ENCODE data around the gene ZFYVE9.

Gene ZFYVE9

DNA sequence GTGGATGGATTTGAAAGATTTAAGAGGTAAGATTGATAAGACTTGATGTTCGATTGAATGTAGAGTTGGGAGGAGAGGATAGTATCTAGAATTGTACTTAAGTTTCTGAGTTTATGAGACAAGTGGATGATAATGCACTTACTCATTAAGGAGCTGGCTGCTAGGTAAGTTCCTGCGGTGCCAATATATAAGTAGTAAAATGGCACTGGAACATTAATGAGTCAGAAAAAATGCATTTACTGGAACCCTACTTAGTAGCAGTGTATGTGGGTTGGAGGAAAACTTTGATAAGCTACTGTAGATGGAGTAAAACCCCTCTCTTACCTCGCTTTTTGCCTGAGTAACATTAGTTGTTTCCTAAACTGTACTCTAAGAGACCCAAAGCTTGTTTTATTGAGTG, 68.2 kb downstream of the ZFYVE9 start:
- Histone ChIP-seq H3K4me3 (ENCODE audit: low read length) (no peak overlapping the region), H3K27me3 (replicated peaks; ENCODE audit: insufficient read depth, low read length) (no peaks in the 10 kb centered on the region)
- TF ChIP-seq CTCF (IDR thresholded peaks at IDR 0.05; ENCODE audit: low read length) (no peak), EZH2 (optimal IDR thresholded peaks at IDR 0.05; ENCODE audit: low read depth, low read length) (no peak), EZH2phosphoT487 (IDR thresholded peaks at IDR 0.05; ENCODE audit: low read length) (no peak)

DNA sequence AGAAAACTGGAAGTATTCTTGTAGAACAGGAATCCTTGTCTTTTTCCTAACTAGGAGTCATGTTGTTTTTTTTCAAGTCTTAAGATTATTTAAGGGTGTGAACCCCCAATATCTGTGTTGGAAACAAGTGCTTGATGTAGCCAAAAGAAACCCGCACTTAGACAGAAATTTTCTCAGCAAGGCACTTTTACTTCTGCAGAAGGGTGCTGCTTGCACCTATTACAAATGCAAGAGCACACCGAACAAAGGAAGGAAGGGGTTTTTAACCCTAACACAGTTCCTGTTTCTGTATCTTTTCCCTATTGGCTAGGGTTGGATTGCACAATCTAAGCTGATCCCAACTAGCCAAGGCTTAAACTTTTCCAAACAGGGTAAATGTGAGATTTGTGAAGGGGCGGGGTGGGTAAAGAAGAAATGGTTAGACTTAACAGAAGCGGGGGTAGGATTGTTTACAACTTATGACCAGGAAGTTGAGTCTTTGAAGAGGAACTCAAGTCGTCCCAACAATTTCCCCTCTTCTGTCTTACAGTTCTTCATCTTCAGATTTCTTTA, 75.1 kb downstream of the ZFYVE9 start:
- no peaks in the 10 kb centered on the region for H4K20me1 ChIP-seq (ENCODE audit: insufficient read depth, low read length)
- no peak overlapping the region for H2AFZ ChIP-seq (ENCODE audit: low read length)
- no peaks in the 10 kb centered on the region for H3K9me3 ChIP-seq (replicated peaks; ENCODE audit: insufficient read depth, low read length)
- H3K27me3 ChIP-seq (replicated peaks; ENCODE audit: insufficient read depth, low read length) = no peaks in the 10 kb centered on the region
- TF ChIP-seq EZH2phosphoT487 (IDR thresholded peaks at IDR 0.05; ENCODE audit: low read length) = no peak
- no peak for TF ChIP-seq EZH2 (optimal IDR thresholded peaks at IDR 0.05; ENCODE audit: low read depth, low read length)
- no peak for TF ChIP-seq CTCF (IDR thresholded peaks at IDR 0.05; ENCODE audit: low read length)
- no peak overlapping the region for H3K4me2 ChIP-seq (ENCODE audit: low read depth, low read length)
- H3K27ac ChIP-seq (ENCODE audit: low read length) = no peak overlapping the region
- H3K79me2 ChIP-seq (ENCODE audit: low read length) = no peaks in the 10 kb centered on the region
- H3K4me3 ChIP-seq (ENCODE audit: low read length) = no peak overlapping the region
- DNase-seq = no peak
- no peaks in the 10 kb centered on the region for H3F3A ChIP-seq (ENCODE audit: insufficient read depth, low read length)
- H3K9me2 ChIP-seq (replicated peaks; ENCODE audit: insufficient read depth, low read length) = no peaks in the 10 kb centered on the region
- no peak overlapping the region for H3K9ac ChIP-seq (ENCODE audit: low read length)
- no peaks in the 10 kb centered on the region for H3K4me1 ChIP-seq (ENCODE audit: low read length)
- no peaks in the 10 kb centered on the region for H3K36me3 ChIP-seq (replicated peaks; ENCODE audit: insufficient read depth, low read length)

More for the DNA sequence above, 68.2 kb downstream of the ZFYVE9 start:
- Histone ChIP-seq H3F3A (ENCODE audit: insufficient read depth, low read length) (no peaks in the 10 kb centered on the region), H3K4me1 (ENCODE audit: low read length) (no peaks in the 10 kb centered on the region), H3K9me2 (replicated peaks; ENCODE audit: insufficient read depth, low read length) (no peaks in the 10 kb centered on the region), H3K36me3 (replicated peaks; ENCODE audit: insufficient read depth, low read length) (no peaks in the 10 kb centered on the region), H4K20me1 (ENCODE audit: insufficient read depth, low read length) (no peaks in the 10 kb centered on the region), H3K79me2 (ENCODE audit: low read length) (no peaks in the 10 kb centered on the region), H3K9ac (ENCODE audit: low read length) (no peak overlapping the region), H2AFZ (ENCODE audit: low read length) (no peak overlapping the region), H3K9me3 (replicated peaks; ENCODE audit: insufficient read depth, low read length) (no peaks in the 10 kb centered on the region), H3K27ac (ENCODE audit: low read length) (no peak overlapping the region), H3K4me2 (ENCODE audit: low read depth, low read length) (no peak overlapping the region)
- no peak for DNase-seq

GRCh38 chr1:52225174-52225573, 83.3 kb downstream of the ZFYVE9 start:
- H3K79me2 ChIP-seq (ENCODE audit: low read length) = no peaks in the 10 kb centered on the region

More at GRCh38 chr1:52225174-52225573, 83.3 kb downstream of the ZFYVE9 start:
- Histone ChIP-seq H3F3A (ENCODE audit: insufficient read depth, low read length) (no peaks in the 10 kb centered on the region), H3K27me3 (replicated peaks; ENCODE audit: insufficient read depth, low read length) (no peaks in the 10 kb centered on the region), H2AFZ (ENCODE audit: low read length) (no peak overlapping the region), H3K9me3 (replicated peaks; ENCODE audit: insufficient read depth, low read length) (no peaks in the 10 kb centered on the region), H3K4me2 (ENCODE audit: low read depth, low read length) (no peak overlapping the region), H3K4me1 (ENCODE audit: low read length) (no peaks in the 10 kb centered on the region), H3K9ac (ENCODE audit: low read length) (no peak overlapping the region), H4K20me1 (ENCODE audit: insufficient read depth, low read length) (no peaks in the 10 kb centered on the region), H3K36me3 (replicated peaks; ENCODE audit: insufficient read depth, low read length) (no peaks in the 10 kb centered on the region), H3K27ac (ENCODE audit: low read length) (no peak overlapping the region), H3K9me2 (replicated peaks; ENCODE audit: insufficient read depth, low read length) (no peaks in the 10 kb centered on the region), H3K4me3 (ENCODE audit: low read length) (no peak overlapping the region)
- no peak for DNase-seq
- no peak for TF ChIP-seq EZH2phosphoT487 (IDR thresholded peaks at IDR 0.05; ENCODE audit: low read length)
- no peak for TF ChIP-seq EZH2 (optimal IDR thresholded peaks at IDR 0.05; ENCODE audit: low read depth, low read length)
- no peak for TF ChIP-seq CTCF (IDR thresholded peaks at IDR 0.05; ENCODE audit: low read length)

Data from MM.1S (cell line).